HepG2 (cell line): ENCODE measurements around the gene AFF2. TPM values are rescaled to one million over a fixed set of nuclear protein-coding genes. Genes with fewer than 3 reads are reported as not detected.

Experiments used
- ATAC-seq: fragments of 200-7000 bp; cut with Tn5 transposase; 3 replicates; pipeline ENCODE4 v1.9.1; 2020; ENCODE audit warnings: mild to moderate bottlenecking, moderate library complexity
- BruUV-seq: library from RNA; stranded (reverse); fragments of 400-500 nt; replicated peaks from 2 replicates; lab custom pipeline; 2021; lab: Mats Ljungman, UMichigan
- CTCF ChIA-PET: fragments of 300-600 bp; formaldehyde crosslinking; extraction: SDS; loops from one replicate; lab custom pipeline; 2021; ENCODE audit warnings: low total read pairs, inconsistent platforms, low intra/inter-chr PET ratio; lab: Yijun Ruan, JAX
- POLR2A ChIA-PET: fragments of 350-600 bp; sonication (Branson Sonifier 250); formaldehyde crosslinking; loops from one replicate; lab custom pipeline; 2020; ENCODE audit warnings: antibody characterized with exemption, inconsistent platforms; lab: Yijun Ruan, JAX
- DNase-seq: peaks from one replicate; pipeline ENCODE4 v3.0.0-alpha.2; 2015; ENCODE audit warnings: low spot score
- FAIRE-seq: peaks from 3 replicates; lab custom pipeline; 2011; peaks lifted over from hg19 to GRCh38; lab: Jason Lieb, UNC
- H2AFZ ChIP-seq: one replicate; pipeline ENCODE4 v1.6.1; 2011; ENCODE audit warnings: low read length, inconsistent platforms
- H3K27ac ChIP-seq: fragments of 300-600 bp; 3 replicates; pipeline ENCODE4 v1.8.0; 2011; ENCODE audit warnings: mixed run types, mild to moderate bottlenecking, mixed read lengths, low read length, inconsistent platforms; ENCODE audit not compliant: insufficient read depth; ENCODE audit errors: extremely low read length
- H3K27me3 ChIP-seq, 2 experiments: fragments of 200-600 bp in 1 of 2; 2 replicates in 1 of 2; 3 replicates in 1 of 2; pipeline versions ENCODE4 v1.6.0 to v1.8.0; 2011; ENCODE audit warnings: low read length in 2 of 2, mild to moderate bottlenecking in 2 of 2, moderate library complexity in 2 of 2, inconsistent platforms in 1 of 2; ENCODE audit not compliant: insufficient read depth in 2 of 2, control insufficient read depth in 1 of 2
- H3K36me3 ChIP-seq, 2 experiments: fragments of 200-600 bp in 1 of 2; replicated peaks in 1 of 2; 2 replicates in 1 of 2; 3 replicates in 1 of 2; pipeline versions ENCODE4 v1.5.1 to v1.8.0; 2011; ENCODE audit warnings: low read length in 2 of 2, inconsistent platforms in 1 of 2; ENCODE audit not compliant: insufficient read depth in 2 of 2, control insufficient read depth in 1 of 2
- H3K4me1 ChIP-seq: 2 replicates; pipeline ENCODE4 v1.5.1; 2012; ENCODE audit warnings: low read length, inconsistent platforms; ENCODE audit not compliant: insufficient read depth
- H3K4me2 ChIP-seq: 2 replicates; pipeline ENCODE4 v1.6.0; 2011; ENCODE audit warnings: low read depth, low read length, inconsistent platforms
- H3K4me3 ChIP-seq, 3 experiments: fragments of 200-600 bp in 1 of 3; sonication (generic), shearing (Covaris generic) in 1 of 3; replicated peaks in 1 of 3; 2 replicates each; pipeline ENCODE4 v1.5.1; 2011 to 2016; ENCODE audit warnings: low read length in 3 of 3, inconsistent platforms in 2 of 3, low read depth in 2 of 3, mild to moderate bottlenecking in 2 of 3, control low read depth in 1 of 3, mixed read lengths in 1 of 3; ENCODE audit not compliant: insufficient read depth in 1 of 3
- H3K79me2 ChIP-seq: one replicate; pipeline ENCODE4 v1.6.1; 2011; ENCODE audit warnings: low read length, inconsistent platforms; ENCODE audit not compliant: insufficient read depth
- H3K9ac ChIP-seq: 2 replicates; pipeline ENCODE4 v1.6.0; 2011; ENCODE audit warnings: mild to moderate bottlenecking, low read depth, low read length, inconsistent platforms; ENCODE audit not compliant: insufficient read depth
- H3K9me3 ChIP-seq: 2 replicates; pipeline ENCODE4 v1.5.1; 2012; ENCODE audit warnings: mild to moderate bottlenecking, low read length
- H4K20me1 ChIP-seq: 2 replicates; pipeline ENCODE4 v1.6.0; 2011; ENCODE audit warnings: inconsistent platforms, mild to moderate bottlenecking, low read length, moderate library complexity; ENCODE audit not compliant: insufficient read depth
- CENPT ChIP-seq: sonication (generic); formaldehyde crosslinking; IDR thresholded peaks from 2 replicates; pipeline ENCODE4 v1.8.0; 2022; ENCODE audit warnings: low read depth, mild to moderate bottlenecking, moderate library complexity, missing genetic modification reagents
- CHD2 ChIP-seq: IDR thresholded peaks from 2 replicates; pipeline ENCODE4 v1.6.1; 2011; ENCODE audit warnings: low read depth, low read length, improper control_type of control experiment
- CREM ChIP-seq, 2 experiments: sonication (generic) in 1 of 2; formaldehyde crosslinking in 1 of 2; IDR thresholded peaks; 2 replicates each; pipeline versions ENCODE4 v1.4.0 to v1.6.1; 2016 to 2020; ENCODE audit warnings: antibody characterized with exemption in 1 of 2, mild to moderate bottlenecking in 1 of 2, missing genetic modification reagents in 1 of 2
- EHMT2 ChIP-seq: fragments of 200-600 bp; sonication (generic); IDR thresholded peaks from 2 replicates; pipeline ENCODE4 v1.7.0; 2017; ENCODE audit warnings: antibody characterized with exemption, low read depth, low read length, borderline replicate concordance
- GATAD1 ChIP-seq: IDR thresholded peaks from 2 replicates; pipeline ENCODE4 v1.6.1; 2016; ENCODE audit warnings: missing genetic modification reagents, missing compliant biosample characterization
- IRF1 ChIP-seq: sonication (generic); formaldehyde crosslinking; IDR thresholded peaks from 2 replicates; pipeline ENCODE4 v1.4.0; 2020; ENCODE audit warnings: low read depth, mild to moderate bottlenecking, missing genetic modification reagents
- JUND ChIP-seq: sonication (generic); formaldehyde crosslinking; IDR thresholded peaks from 2 replicates; pipeline ENCODE4 v1.8.0; 2022; ENCODE audit warnings: mild to moderate bottlenecking, missing genetic modification reagents
- MTA1 ChIP-seq: sonication (generic); formaldehyde crosslinking; IDR thresholded peaks from 2 replicates; pipeline ENCODE4 v1.4.0; 2020; ENCODE audit warnings: missing genetic modification reagents, mild to moderate bottlenecking, borderline replicate concordance
- NR2F6 ChIP-seq, 2 experiments: IDR thresholded peaks; 2 replicates each; pipeline ENCODE4 v1.6.1; 2016; ENCODE audit warnings: antibody characterized with exemption in 1 of 2, mild to moderate bottlenecking in 1 of 2
- RBM39 ChIP-seq: fragments of 200-400 bp; formaldehyde crosslinking; IDR thresholded peaks from one replicate; pipeline ENCODE4 v1.6.1; 2018; ENCODE audit warnings: antibody characterized with exemption, mild to moderate bottlenecking, low read depth, low read length; ENCODE audit not compliant: poor library complexity, severe bottlenecking
- ZBTB25 ChIP-seq: IDR thresholded peaks from 2 replicates; pipeline ENCODE4 v1.6.1; 2018; ENCODE audit warnings: missing genetic modification reagents
- ZBTB8A ChIP-seq: sonication (generic); formaldehyde crosslinking; IDR thresholded peaks from 2 replicates; pipeline ENCODE4 v1.4.0; 2020; ENCODE audit warnings: mild to moderate bottlenecking, low read depth, missing genetic modification reagents, borderline replicate concordance
- ZSCAN30 ChIP-seq: sonication (generic); formaldehyde crosslinking; IDR thresholded peaks from 2 replicates; pipeline ENCODE4 v1.5.0; 2020; ENCODE audit warnings: mild to moderate bottlenecking, missing genetic modification reagents
- WGBS: methylation state at CpG from one replicate; pipeline ENCODE4 v1.1.6; 2017; ENCODE audit warnings: low lambda C conversion rate; 5-methylcytosine and 5-hydroxymethylcytosine counted together
- in situ Hi-C: cut with HindIII; loops from 2 replicates; pipeline ENCODE4 v1.10.0; 2017; ENCODE audit warnings: low pct_unique_long_range_greater_than_20kb; ENCODE audit not compliant: extremely low pct_ligation_motif_present
- intact Hi-C: fragments of 100-400 bp; cut with micrococcal nuclease; formaldehyde crosslinking; loops from one replicate; pipeline ENCODE4 v1.10.0; 2022; ENCODE audit not compliant: unreplicated experiment
- polyA plus RNA-seq, 8 experiments: library from polyadenylated mRNA; depleted of rRNA in 3 of 8; stranded (reverse) in 7 of 8; unstranded in 1 of 8; fragments of >200 nt; fragmentation: Illumina TruSeq in 4 of 8; extraction: Trizol in 4 of 8; gene quantifications; 2 replicates each; pipeline versions ENCODE4 v1.2.1 to v1.2.3, GENCODE V29; 2011 to 2016; ENCODE audit warnings: low read depth in 4 of 8, missing spikeins in 1 of 8, mixed read lengths in 1 of 8; ENCODE audit not compliant: insufficient read depth in 1 of 8
- total RNA-seq, 5 experiments: library from RNA; depleted of rRNA; stranded (reverse); fragments of >200 nt; fragmentation: Illumina TruSeq; extraction: Trizol; gene quantifications; 2 replicates each; pipeline ENCODE4 v1.2.3, GENCODE V29; 2016; ENCODE audit warnings: low read depth in 1 of 5

The AFF2 gene
- total and polyA plus RNA-seq, 2 of the 13 experiments (the other 11 are each of a cell fraction or from before 2014, with no cell fraction given), result not detected

DNA sequence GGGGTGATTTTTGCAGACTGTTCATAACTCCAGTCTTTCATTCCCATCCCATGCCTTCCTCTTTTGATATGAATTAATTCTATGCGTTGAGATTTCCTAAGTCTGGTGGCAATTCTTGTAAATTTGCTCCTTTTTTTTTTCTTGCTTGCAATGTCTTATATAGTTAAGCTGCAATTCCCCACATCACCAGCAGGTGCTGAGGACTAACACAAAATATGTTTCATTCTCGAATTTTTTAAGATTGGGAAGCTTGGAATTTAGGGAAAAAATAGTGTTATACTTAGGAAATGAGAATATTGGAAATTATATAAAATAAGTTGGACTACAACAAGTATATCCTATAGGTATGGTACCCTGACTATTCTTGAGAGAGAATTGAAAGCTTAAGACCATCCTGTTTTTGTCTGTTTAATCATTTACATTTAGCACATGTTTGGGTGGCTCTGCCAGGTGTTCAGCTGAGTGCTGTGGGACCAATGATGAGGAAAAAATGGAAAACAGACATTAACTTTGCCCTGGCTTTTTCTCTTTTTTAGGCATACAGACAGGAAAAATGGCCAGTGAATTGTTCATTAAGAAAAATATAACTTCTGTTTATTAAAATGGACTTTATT lies 30.2 kb downstream of the AFF2 start:
- CTCF ChIA-PET, result no interaction called here
- Histone ChIP-seq H2AFZ (no peak overlapping the region), H3K79me2 (no peaks in the 10 kb centered on the region), H3K27ac (no peak overlapping the region), H3K4me1 (no peaks in the 10 kb centered on the region), H3K4me2 (no peak overlapping the region), H3K4me3 (no peak overlapping the region), H3K36me3 (no peaks in the 10 kb centered on the region), H3K9me3 (no peaks in the 10 kb centered on the region), H3K27me3 (no peaks in the 10 kb centered on the region), H4K20me1 (no peaks in the 10 kb centered on the region), H3K9ac (no peak overlapping the region)
- DNase-seq (no peak), ATAC-seq (no peak), FAIRE-seq (no peak)
- BruUV-seq, result no TSS peak
- 4% methylated on average over 2 of the region's 2 CpGs for WGBS
- in situ Hi-C loops, result no loop called here
- POLR2A ChIA-PET, result no interaction called here
- intact Hi-C loops, result no loop called here
- TF ChIP-seq CENPT (CRISPR knock-in tag), result no peak
- TF ChIP-seq ZBTB25 (CRISPR knock-in tag), result no peak
- no peak for TF ChIP-seq RBM39
- no peak for TF ChIP-seq MTA1
- no peak for TF ChIP-seq JUND (CRISPR knock-in tag)
- no peak for TF ChIP-seq CHD2
- no peak for TF ChIP-seq CREM (IDR thresholded peaks at IDR 0.05)
- TF ChIP-seq CREM (CRISPR knock-in tag; IDR thresholded peaks at IDR 0.05), result no peak
- TF ChIP-seq GATAD1 (CRISPR knock-in tag), result no peak
- TF ChIP-seq NR2F6 (IDR thresholded peaks at IDR 0.05), result no peak
- TF ChIP-seq NR2F6 (CRISPR knock-in tag; IDR thresholded peaks at IDR 0.05), result no peak
- TF ChIP-seq IRF1 (CRISPR knock-in tag), result no peak
- TF ChIP-seq EHMT2, result no peak
- TF ChIP-seq ZBTB8A, result no peak
- TF ChIP-seq ZSCAN30 (CRISPR knock-in tag), result no peak
